HEK293 (cell line): Measurements from ENCODE around the gene SHC3.

Experiments
- CTCF ChIA-PET: fragments of 350-600 bp; formaldehyde crosslinking; extraction: SDS; loops from one replicate; lab custom pipeline; 2021; ENCODE audit warnings: antibody characterized with exemption; lab: Yijun Ruan, JAX
- POLR2A ChIA-PET: fragments of 300-600 bp; formaldehyde crosslinking; extraction: SDS; loops from one replicate; lab custom pipeline; 2020; ENCODE audit warnings: antibody characterized with exemption, inconsistent platforms; lab: Yijun Ruan, JAX
- H3K27ac ChIP-seq: fragments of 200-500 bp; sonication (Bioruptor generic); 2 replicates; pipeline ENCODE4 v1.5.1; 2014; ENCODE audit warnings: low read depth, low read length, control low read depth, inconsistent platforms; ENCODE audit errors: extremely low read depth
- H3K36me3 ChIP-seq, 2 experiments: fragments of 200-500 bp in 1 of 2; sonication (Bioruptor generic) in 1 of 2; 1 replicate in 1 of 2; 2 replicates in 1 of 2; pipeline ENCODE4 v1.5.1; 2014 to 2017; ENCODE audit warnings: inconsistent platforms in 2 of 2, low read length in 2 of 2; ENCODE audit not compliant: control insufficient read depth in 2 of 2, insufficient read depth in 1 of 2
- H3K4me1 ChIP-seq: fragments of 200-500 bp; sonication (Bioruptor generic); 2 replicates; pipeline ENCODE4 v1.5.1; 2014; ENCODE audit warnings: mild to moderate bottlenecking, low read length, inconsistent platforms; ENCODE audit not compliant: control insufficient read depth, insufficient read depth
- H3K4me3 ChIP-seq: 2 replicates; pipeline ENCODE4 v1.5.1; 2011; ENCODE audit warnings: low read depth, mild to moderate bottlenecking, control low read depth, low read length, moderate library complexity
- H3K9me3 ChIP-seq: fragments of 200-500 bp; sonication (Bioruptor generic); 2 replicates; pipeline ENCODE4 v1.5.1; 2014; ENCODE audit warnings: low read depth, low read length, inconsistent platforms; ENCODE audit not compliant: control insufficient read depth, insufficient read depth
- BCL11B ChIP-seq: fragments of 450-650 bp; formaldehyde crosslinking; IDR thresholded peaks from 2 replicates; pipeline ENCODE4 v1.5.1; 2016; ENCODE audit warnings: low read depth, missing biosample characterization, missing genetic modification characterization
- GLI2 ChIP-seq: fragments of 450-650 bp; formaldehyde crosslinking; IDR thresholded peaks from 2 replicates; pipeline ENCODE4; 2017; ENCODE audit warnings: missing biosample characterization, missing genetic modification characterization, low read depth, borderline replicate concordance
- HOXC10 ChIP-seq: sonication (generic); formaldehyde crosslinking; IDR thresholded peaks from 2 replicates; pipeline ENCODE4 v1.8.1; 2023; ENCODE audit warnings: mild to moderate bottlenecking, missing genetic modification reagents
- KLF8 ChIP-seq: fragments of 450-650 bp; formaldehyde crosslinking; IDR thresholded peaks from 2 replicates; pipeline ENCODE4 v1.5.1; 2016; ENCODE audit warnings: missing biosample characterization, missing genetic modification characterization
- KLF9 ChIP-seq: fragments of 450-650 bp; formaldehyde crosslinking; IDR thresholded peaks from 2 replicates; pipeline ENCODE4 v1.5.1; 2016; ENCODE audit warnings: missing biosample characterization, missing genetic modification characterization, low read depth
- RBAK ChIP-seq: fragments of 450-650 bp; formaldehyde crosslinking; IDR thresholded peaks from 2 replicates; pipeline ENCODE4 v1.5.1; 2016; ENCODE audit warnings: missing biosample characterization, missing genetic modification characterization
- WT1 ChIP-seq: fragments of 450-650 bp; formaldehyde crosslinking; IDR thresholded peaks from 2 replicates; pipeline ENCODE4 v1.5.1; 2016; ENCODE audit warnings: missing biosample characterization, missing genetic modification characterization
- YY1 ChIP-seq: fragments of 450-650 bp; formaldehyde crosslinking; IDR thresholded peaks from 2 replicates; pipeline ENCODE4 v1.5.1; 2018; ENCODE audit warnings: missing biosample characterization, missing genetic modification characterization
- ZBTB8A ChIP-seq: fragments of 450-650 bp; formaldehyde crosslinking; IDR thresholded peaks from 2 replicates; pipeline ENCODE4 v1.5.1; 2016; ENCODE audit warnings: missing biosample characterization, missing genetic modification characterization
- ZFP37 ChIP-seq: fragments of 450-650 bp; formaldehyde crosslinking; IDR thresholded peaks from 2 replicates; pipeline ENCODE4 v1.5.1; 2016; ENCODE audit warnings: missing biosample characterization, missing genetic modification characterization
- ZNF133 ChIP-seq: fragments of 450-650 bp; formaldehyde crosslinking; IDR thresholded peaks from 2 replicates; pipeline ENCODE4 v1.5.1; 2016; ENCODE audit warnings: missing biosample characterization, missing genetic modification characterization
- ZNF292 ChIP-seq: fragments of 450-650 bp; formaldehyde crosslinking; IDR thresholded peaks from 2 replicates; pipeline ENCODE4 v1.5.1; 2016; ENCODE audit warnings: low read depth, missing biosample characterization, missing genetic modification characterization, borderline replicate concordance
- ZNF335 ChIP-seq: fragments of 450-650 bp; formaldehyde crosslinking; conservative IDR thresholded peaks from 2 replicates; pipeline ENCODE4 v1.5.1; 2016; ENCODE audit warnings: missing biosample characterization, missing genetic modification characterization
- ZNF37A ChIP-seq: fragments of 450-650 bp; IDR thresholded peaks from 2 replicates; pipeline ENCODE4 v1.5.1; 2018; ENCODE audit warnings: missing biosample characterization, missing genetic modification characterization
- ZNF394 ChIP-seq: fragments of 450-650 bp; formaldehyde crosslinking; IDR thresholded peaks from 2 replicates; pipeline ENCODE4 v1.5.1; 2016; ENCODE audit warnings: missing biosample characterization, missing genetic modification characterization, mild to moderate bottlenecking, moderate library complexity, borderline replicate concordance
- ZNF48 ChIP-seq: fragments of 450-650 bp; formaldehyde crosslinking; IDR thresholded peaks from 2 replicates; pipeline ENCODE4 v1.5.1; 2016; ENCODE audit warnings: missing biosample characterization, missing genetic modification characterization
- ZNF571 ChIP-seq: fragments of 450-650 bp; formaldehyde crosslinking; IDR thresholded peaks from 2 replicates; pipeline ENCODE4 v1.5.0; 2017; ENCODE audit warnings: missing biosample characterization, missing genetic modification characterization
- ZNF596 ChIP-seq: fragments of 450-650 bp; IDR thresholded peaks from 2 replicates; pipeline ENCODE4 v1.5.0; 2018; ENCODE audit warnings: missing biosample characterization, mild to moderate bottlenecking, missing genetic modification characterization, moderate library complexity
- ZNF610 ChIP-seq: fragments of 450-650 bp; formaldehyde crosslinking; IDR thresholded peaks from 2 replicates; pipeline ENCODE4 v1.5.1; 2016; ENCODE audit warnings: missing biosample characterization, missing genetic modification characterization, borderline replicate concordance
- ZNF707 ChIP-seq: fragments of 450-650 bp; formaldehyde crosslinking; IDR thresholded peaks from 2 replicates; pipeline ENCODE4 v1.5.1; 2016; ENCODE audit warnings: missing biosample characterization, missing genetic modification characterization
- ZNF768 ChIP-seq: fragments of 450-650 bp; formaldehyde crosslinking; IDR thresholded peaks from 2 replicates; pipeline ENCODE4 v1.5.1; 2018; ENCODE audit warnings: missing biosample characterization, mild to moderate bottlenecking, missing genetic modification characterization
- ZNF777 ChIP-seq: fragments of 450-650 bp; formaldehyde crosslinking; IDR thresholded peaks from 2 replicates; pipeline ENCODE4 v1.5.1; 2017; ENCODE audit warnings: missing biosample characterization, missing genetic modification characterization, borderline replicate concordance
- ZSCAN16 ChIP-seq: fragments of 450-650 bp; formaldehyde crosslinking; IDR thresholded peaks from 2 replicates; pipeline ENCODE4 v1.5.1; 2016; ENCODE audit warnings: missing biosample characterization, missing genetic modification characterization
- ZSCAN23 ChIP-seq: fragments of 450-650 bp; formaldehyde crosslinking; IDR thresholded peaks from 2 replicates; pipeline ENCODE4 v1.5.1; 2016; ENCODE audit warnings: missing biosample characterization, missing genetic modification characterization
- TF ChIP-seq, protein P1 (sequence below): fragments of 450-650 bp; formaldehyde crosslinking; IDR thresholded peaks from 2 replicates; pipeline ENCODE4 v1.5.1; 2016; ENCODE audit warnings: missing biosample characterization, missing genetic modification characterization
- TF ChIP-seq, protein P2 (sequence below): fragments of 450-650 bp; formaldehyde crosslinking; IDR thresholded peaks from 2 replicates; pipeline ENCODE4 v1.5.1; 2016; ENCODE audit warnings: missing biosample characterization, missing genetic modification characterization, low read depth
- TF ChIP-seq, protein P3 (sequence below): fragments of 450-650 bp; formaldehyde crosslinking; conservative IDR thresholded peaks from 2 replicates; pipeline ENCODE4 v1.5.1; 2016; ENCODE audit warnings: low read depth, missing biosample characterization, missing genetic modification characterization
- TF ChIP-seq, protein P4 (sequence below): fragments of 450-650 bp; formaldehyde crosslinking; IDR thresholded peaks from 2 replicates; pipeline ENCODE4 v1.5.1; 2016; ENCODE audit warnings: missing biosample characterization, missing genetic modification characterization
- TF ChIP-seq, protein P5 (sequence below): fragments of 450-650 bp; formaldehyde crosslinking; IDR thresholded peaks from 2 replicates; pipeline ENCODE4 v1.5.1; 2016; ENCODE audit warnings: missing biosample characterization, missing genetic modification characterization

The SHC3 gene

DNA sequence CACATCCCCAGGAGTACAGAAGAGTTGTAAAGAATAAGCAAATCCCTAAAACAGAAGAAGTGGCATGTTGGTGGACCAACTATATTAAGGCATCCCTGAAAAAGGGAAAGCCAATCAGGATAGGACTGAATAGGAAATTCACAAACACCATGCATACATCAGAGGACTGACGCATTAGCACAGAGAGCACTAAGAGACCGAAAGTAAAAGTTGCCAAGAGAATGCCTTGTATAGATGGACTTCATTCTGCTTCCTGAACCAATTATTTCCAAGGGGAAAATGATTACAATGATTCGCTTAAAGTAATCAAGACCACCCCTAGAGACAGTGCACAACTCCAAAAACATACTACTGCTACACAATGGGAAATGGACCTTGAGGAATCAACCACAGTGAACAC is 33.5 kb downstream of the SHC3 start:
- Histone ChIP-seq H3K9me3 (no peaks in the 10 kb centered on the region), H3K27ac (no peak overlapping the region), H3K4me3 (no peak overlapping the region), H3K36me3 (no peaks in the 10 kb centered on the region), H3K4me1 (no peaks in the 10 kb centered on the region)
- ChIA-PET CTCF (no interaction called here), POLR2A (no interaction called here)
- TF ChIP-seq, protein P1, sequence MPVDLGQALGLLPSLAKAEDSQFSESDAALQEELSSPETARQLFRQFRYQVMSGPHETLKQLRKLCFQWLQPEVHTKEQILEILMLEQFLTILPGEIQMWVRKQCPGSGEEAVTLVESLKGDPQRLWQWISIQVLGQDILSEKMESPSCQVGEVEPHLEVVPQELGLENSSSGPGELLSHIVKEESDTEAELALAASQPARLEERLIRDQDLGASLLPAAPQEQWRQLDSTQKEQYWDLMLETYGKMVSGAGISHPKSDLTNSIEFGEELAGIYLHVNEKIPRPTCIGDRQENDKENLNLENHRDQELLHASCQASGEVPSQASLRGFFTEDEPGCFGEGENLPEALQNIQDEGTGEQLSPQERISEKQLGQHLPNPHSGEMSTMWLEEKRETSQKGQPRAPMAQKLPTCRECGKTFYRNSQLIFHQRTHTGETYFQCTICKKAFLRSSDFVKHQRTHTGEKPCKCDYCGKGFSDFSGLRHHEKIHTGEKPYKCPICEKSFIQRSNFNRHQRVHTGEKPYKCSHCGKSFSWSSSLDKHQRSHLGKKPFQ (tag by site-specific recombination) = no peak
- no peak for TF ChIP-seq ZNF571 (tag by site-specific recombination)
- no peak for TF ChIP-seq ZNF777 (tag by site-specific recombination)
- no peak for TF ChIP-seq ZSCAN16
- TF ChIP-seq ZNF610 = no peak
- TF ChIP-seq ZNF394 = no peak
- TF ChIP-seq, protein P2, sequence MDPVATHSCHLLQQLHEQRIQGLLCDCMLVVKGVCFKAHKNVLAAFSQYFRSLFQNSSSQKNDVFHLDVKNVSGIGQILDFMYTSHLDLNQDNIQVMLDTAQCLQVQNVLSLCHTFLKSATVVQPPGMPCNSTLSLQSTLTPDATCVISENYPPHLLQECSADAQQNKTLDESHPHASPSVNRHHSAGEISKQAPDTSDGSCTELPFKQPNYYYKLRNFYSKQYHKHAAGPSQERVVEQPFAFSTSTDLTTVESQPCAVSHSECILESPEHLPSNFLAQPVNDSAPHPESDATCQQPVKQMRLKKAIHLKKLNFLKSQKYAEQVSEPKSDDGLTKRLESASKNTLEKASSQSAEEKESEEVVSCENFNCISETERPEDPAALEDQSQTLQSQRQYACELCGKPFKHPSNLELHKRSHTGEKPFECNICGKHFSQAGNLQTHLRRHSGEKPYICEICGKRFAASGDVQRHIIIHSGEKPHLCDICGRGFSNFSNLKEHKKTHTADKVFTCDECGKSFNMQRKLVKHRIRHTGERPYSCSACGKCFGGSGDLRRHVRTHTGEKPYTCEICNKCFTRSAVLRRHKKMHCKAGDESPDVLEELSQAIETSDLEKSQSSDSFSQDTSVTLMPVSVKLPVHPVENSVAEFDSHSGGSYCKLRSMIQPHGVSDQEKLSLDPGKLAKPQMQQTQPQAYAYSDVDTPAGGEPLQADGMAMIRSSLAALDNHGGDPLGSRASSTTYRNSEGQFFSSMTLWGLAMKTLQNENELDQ (tag by site-specific recombination) = no peak
- no peak for TF ChIP-seq ZNF292
- no peak for TF ChIP-seq ZBTB8A (tag by site-specific recombination)
- no peak for TF ChIP-seq ZNF335 (tag by site-specific recombination)
- TF ChIP-seq RBAK (tag by site-specific recombination) = no peak
- no peak for TF ChIP-seq ZFP37 (tag by site-specific recombination)
- TF ChIP-seq ZNF37A = no peak
- TF ChIP-seq ZNF133 = no peak
- TF ChIP-seq, protein P3, sequence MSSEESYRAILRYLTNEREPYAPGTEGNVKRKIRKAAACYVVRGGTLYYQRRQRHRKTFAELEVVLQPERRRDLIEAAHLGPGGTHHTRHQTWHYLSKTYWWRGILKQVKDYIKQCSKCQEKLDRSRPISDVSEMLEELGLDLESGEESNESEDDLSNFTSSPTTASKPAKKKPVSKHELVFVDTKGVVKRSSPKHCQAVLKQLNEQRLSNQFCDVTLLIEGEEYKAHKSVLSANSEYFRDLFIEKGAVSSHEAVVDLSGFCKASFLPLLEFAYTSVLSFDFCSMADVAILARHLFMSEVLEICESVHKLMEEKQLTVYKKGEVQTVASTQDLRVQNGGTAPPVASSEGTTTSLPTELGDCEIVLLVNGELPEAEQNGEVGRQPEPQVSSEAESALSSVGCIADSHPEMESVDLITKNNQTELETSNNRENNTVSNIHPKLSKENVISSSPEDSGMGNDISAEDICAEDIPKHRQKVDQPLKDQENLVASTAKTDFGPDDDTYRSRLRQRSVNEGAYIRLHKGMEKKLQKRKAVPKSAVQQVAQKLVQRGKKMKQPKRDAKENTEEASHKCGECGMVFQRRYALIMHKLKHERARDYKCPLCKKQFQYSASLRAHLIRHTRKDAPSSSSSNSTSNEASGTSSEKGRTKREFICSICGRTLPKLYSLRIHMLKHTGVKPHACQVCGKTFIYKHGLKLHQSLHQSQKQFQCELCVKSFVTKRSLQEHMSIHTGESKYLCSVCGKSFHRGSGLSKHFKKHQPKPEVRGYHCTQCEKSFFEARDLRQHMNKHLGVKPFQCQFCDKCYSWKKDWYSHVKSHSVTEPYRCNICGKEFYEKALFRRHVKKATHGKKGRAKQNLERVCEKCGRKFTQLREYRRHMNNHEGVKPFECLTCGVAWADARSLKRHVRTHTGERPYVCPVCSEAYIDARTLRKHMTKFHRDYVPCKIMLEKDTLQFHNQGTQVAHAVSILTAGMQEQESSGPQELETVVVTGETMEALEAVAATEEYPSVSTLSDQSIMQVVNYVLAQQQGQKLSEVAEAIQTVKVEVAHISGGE = no peak
- TF ChIP-seq ZSCAN23 (tag by site-specific recombination) = no peak
- TF ChIP-seq ZNF48 (tag by site-specific recombination) = no peak
- no peak for TF ChIP-seq KLF9 (tag by site-specific recombination)
- TF ChIP-seq ZNF596 (tag by site-specific recombination) = no peak
- no peak for TF ChIP-seq ZNF768 (tag by site-specific recombination)

DNA sequence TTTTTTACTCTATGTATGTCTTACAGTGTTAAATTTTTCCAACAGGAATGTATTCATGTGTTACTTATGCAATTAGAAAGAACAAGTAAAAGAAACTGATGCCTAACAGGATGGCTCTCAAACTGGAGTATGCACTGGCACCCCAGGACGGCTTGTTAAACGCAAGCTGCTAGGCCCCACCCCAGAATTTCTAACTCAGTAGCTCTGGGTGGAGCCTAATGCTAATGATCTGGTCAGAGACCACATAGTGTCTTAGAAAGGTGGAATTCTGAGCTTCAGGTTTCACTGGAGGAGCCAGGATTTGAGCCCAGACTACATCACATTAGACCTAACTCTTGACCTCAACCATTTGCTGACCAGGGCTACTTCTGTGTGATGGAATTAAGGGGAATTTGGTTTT is 34.4 kb downstream of the SHC3 start:
- Histone ChIP-seq H3K9me3 (no peaks in the 10 kb centered on the region), H3K36me3 (no peaks in the 10 kb centered on the region), H3K4me1 (no peaks in the 10 kb centered on the region), H3K27ac (no peak overlapping the region), H3K4me3 (no peak overlapping the region)
- ChIA-PET POLR2A (no interaction called here), CTCF (no interaction called here)
- TF ChIP-seq WT1 (tag by site-specific recombination) (no peak), HOXC10 (CRISPR knock-in tag) (no peak), ZNF48 (tag by site-specific recombination) (no peak), YY1 (no peak), ZNF707 (tag by site-specific recombination) (no peak), KLF8 (tag by site-specific recombination) (no peak), BCL11B (no peak), GLI2 (no peak)
- TF ChIP-seq, protein P4, sequence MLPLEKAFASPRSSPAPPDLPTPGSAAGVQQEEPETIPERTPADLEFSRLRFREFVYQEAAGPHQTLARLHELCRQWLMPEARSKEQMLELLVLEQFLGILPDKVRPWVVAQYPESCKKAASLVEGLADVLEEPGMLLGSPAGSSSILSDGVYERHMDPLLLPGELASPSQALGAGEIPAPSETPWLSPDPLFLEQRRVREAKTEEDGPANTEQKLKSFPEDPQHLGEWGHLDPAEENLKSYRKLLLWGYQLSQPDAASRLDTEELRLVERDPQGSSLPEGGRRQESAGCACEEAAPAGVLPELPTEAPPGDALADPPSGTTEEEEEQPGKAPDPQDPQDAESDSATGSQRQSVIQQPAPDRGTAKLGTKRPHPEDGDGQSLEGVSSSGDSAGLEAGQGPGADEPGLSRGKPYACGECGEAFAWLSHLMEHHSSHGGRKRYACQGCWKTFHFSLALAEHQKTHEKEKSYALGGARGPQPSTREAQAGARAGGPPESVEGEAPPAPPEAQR (tag by site-specific recombination) = no peak
- TF ChIP-seq, protein P5, sequence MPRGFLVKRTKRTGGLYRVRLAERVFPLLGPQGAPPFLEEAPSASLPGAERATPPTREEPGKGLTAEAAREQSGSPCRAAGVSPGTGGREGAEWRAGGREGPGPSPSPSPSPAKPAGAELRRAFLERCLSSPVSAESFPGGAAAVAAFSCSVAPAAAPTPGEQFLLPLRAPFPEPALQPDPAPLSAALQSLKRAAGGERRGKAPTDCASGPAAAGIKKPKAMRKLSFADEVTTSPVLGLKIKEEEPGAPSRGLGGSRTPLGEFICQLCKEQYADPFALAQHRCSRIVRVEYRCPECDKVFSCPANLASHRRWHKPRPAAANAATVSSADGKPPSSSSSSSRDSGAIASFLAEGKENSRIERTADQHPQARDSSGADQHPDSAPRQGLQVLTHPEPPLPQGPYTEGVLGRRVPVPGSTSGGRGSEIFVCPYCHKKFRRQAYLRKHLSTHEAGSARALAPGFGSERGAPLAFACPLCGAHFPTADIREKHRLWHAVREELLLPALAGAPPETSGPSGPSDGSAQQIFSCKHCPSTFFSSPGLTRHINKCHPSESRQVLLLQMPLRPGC (tag by site-specific recombination) = no peak
